HG03103 (cell line): ENCODE data around the gene PPP3CA.

Experiments used
- ATAC-seq: cut with Tn5 transposase; IDR thresholded peaks from one replicate; pipeline ENCODE4 v1.9.1; 2021; ENCODE audit warnings: low read depth; ENCODE audit not compliant: unreplicated experiment

The PPP3CA gene

DNA sequence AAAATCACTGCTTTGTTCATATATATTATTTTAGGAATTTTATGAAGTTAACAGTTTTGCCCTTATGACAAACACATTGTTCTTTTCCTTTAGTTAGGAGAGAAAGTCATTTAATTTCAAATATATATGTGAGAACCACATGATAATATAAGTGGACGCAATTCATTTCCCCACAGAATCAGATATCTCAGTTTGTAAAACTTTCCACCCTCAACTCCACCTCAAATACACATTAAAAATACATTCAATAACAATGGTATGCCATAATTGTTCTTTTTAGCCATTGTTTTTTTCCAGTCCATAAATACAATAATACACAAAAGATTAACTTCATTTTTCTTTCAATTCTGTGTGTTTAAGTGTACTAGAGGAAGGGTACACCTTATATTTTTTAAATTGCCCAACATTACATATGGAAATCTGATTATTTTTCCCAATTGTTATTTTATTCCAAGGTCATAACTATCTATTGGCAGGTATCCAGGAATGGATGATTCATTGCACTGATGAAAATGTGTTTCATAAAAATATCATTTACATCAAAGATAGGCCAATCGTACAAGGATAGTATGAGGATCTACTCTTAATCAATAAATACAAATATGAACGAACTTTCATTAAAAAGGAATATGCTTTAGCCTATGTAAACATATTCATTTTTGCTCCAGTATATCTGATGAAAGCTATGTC lies 125.0 kb downstream of the PPP3CA start:
- no peak for ATAC-seq

DNA sequence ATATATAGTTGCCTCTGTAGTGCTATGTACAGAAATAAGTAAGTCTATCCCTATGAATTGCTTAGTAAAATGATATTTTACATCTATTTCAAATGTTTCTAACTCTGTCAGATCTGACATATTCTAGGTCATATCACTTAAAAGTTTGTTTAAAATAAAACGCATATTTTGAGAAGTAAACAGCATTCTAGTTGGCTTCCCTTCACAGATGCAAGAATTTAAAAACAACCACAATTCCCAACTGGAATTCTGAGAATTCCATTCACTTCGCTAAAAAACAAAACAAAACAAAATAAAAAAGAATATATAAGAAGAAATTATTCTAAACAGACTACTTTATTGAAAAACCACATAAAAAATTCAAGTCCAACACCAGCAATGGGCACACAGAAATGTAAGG lies 126.0 kb downstream of the PPP3CA start:
- ATAC-seq: no peak

GRCh38 chr4:101218894-101219293 lies 128.4 kb downstream of the PPP3CA start:
- ATAC-seq: no peak

GRCh38 chr4:101218346-101218745 lies 129.0 kb downstream of the PPP3CA start:
- ATAC-seq: no peak

GRCh38 chr4:101217353-101218031 lies 129.8 kb downstream of the PPP3CA start:
- ATAC-seq: no peak

DNA sequence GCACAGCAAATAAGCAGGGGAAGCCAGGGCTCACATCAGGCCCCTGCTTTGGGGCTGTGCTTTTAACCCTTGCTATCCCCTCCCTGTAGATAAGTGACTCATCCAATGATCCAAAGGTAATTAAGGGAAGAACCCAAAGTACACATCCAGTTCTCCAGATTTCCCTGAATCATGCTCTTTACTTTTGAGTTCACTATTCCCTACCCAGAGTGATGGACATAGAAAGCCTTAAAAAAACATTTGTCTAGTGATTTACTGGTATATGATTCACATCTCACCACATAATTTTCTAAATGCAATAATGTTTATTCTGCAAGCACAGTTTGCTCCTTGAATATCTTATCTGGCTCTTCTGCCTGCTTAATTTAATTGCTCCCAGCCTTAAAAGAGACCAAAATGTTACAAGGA lies 136.2 kb downstream of the PPP3CA start:
- no peak for ATAC-seq

GRCh38 chr4:101210331-101210730 lies 137.0 kb downstream of the PPP3CA start:
- ATAC-seq: no peak

DNA sequence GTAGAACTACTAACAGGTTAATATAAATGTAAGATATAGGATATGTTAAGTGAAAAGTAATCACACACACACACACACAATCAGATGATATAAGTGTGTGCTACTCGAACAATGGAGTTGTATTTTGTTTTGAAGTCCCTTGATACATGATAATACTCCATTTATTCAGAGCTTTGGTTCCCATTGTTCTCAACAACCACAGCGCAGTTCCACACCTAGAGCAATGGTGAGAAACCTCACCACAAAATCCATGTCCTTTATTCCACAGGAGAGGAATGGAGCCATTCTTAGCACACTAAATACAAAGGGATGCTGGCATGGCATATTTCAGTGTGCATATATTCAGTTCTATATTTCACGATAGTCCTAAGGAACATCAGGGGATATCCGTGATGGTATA lies 139.2 kb downstream of the PPP3CA start:
- no peak for ATAC-seq

- peak; percentile 75 for ATAC-seq
Measured at GRCh38 chr4:101205916-101206315, 141.4 kb downstream of the PPP3CA start.

DNA sequence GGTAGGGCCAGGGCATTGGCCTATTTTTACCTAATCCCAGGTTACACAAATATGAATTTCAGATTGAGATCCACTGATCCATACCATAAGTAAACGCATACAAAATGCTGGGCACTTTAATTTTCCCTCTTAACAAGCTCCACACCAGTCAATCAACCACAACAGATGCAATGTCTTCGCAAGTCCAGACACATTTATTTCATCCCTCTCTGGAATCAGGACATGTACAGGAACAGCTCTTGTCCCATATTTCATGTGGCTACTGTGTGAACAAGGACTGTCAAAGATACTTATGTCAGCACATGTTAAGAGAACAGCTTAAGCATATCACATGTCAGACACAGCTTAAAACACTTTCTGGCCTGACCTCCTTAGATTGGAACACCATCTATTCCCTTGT lies 145.9 kb downstream of the PPP3CA start:
- no peak for ATAC-seq

- ATAC-seq: no peak
Measured at GRCh38 chr4:101200561-101200960, 146.8 kb downstream of the PPP3CA start.

DNA sequence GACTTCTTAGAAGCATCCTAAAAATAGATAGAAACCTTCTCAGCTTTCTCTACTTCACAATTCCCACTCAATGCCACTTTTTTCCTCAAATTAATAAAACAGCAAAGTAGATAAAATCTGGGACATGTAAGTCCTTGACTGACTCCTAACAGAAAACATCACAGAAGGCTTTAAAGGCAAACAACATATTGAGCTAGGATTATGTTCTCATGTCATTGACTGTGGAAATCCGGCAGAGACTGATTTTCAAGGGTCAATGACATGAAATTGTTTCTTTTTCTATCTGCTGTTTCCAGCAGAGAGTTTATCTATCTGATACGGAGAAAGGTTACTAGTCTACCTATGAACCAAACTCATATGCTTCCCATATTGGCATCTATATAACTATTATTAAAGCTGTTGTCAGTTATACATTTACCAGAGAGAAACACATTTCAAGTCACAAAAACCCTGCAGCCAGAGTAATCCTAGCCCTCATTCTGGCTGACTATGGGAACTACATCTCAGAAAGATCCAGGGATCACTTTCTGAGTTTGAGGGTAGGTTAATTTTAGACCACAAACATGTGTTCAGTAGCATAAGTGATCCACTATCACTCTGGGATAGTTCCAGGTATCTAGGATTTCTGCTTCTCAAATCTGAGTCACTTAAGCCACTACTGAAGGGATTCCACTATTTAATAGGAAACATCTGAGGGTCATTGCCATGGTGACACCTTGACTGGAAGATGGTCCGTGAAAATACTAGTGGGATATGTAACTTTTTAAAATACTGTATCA lies 147.6 kb downstream of the PPP3CA start:
- no peak for ATAC-seq

- ATAC-seq: no peak
Measured at GRCh38 chr4:101198682-101199339, 148.5 kb downstream of the PPP3CA start.

DNA sequence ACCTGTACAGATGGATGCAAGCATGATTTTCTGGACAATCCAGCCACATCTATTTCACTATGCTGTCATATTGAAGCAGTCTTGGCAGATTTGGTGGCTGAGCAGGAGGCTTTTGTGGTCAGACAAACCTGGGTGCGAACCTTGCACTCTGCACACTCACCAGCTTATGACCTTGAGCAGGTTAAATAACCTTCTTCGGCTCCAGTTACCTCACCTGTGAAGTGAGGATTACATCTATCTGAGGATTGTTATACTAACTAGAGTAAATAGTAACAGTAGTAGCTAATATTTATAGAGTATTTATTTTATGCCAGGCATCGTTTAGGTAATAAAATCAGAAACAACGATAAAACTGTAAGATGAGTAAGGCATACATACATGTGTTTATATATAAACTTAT lies 150.0 kb downstream of the PPP3CA start:
- ATAC-seq: no peak

DNA sequence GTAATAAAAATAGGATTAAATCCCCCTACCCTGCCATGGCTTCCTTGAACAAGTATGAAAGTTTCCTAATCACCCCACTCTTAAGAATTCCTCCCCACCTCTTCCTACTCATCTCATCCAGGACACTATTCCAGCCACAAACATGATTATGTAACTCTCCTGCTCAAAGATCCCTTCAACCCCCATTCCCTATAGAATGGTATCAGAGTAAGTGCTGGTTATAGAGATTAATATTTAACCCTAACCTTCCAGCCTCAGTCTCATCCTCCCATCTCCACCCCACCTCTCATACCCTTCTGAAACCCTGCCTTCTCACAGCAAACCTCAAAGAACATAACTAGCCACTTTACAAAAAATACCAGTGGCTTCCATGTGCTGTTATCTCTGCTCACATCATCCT lies 155.1 kb downstream of the PPP3CA start:
- no peak for ATAC-seq

DNA sequence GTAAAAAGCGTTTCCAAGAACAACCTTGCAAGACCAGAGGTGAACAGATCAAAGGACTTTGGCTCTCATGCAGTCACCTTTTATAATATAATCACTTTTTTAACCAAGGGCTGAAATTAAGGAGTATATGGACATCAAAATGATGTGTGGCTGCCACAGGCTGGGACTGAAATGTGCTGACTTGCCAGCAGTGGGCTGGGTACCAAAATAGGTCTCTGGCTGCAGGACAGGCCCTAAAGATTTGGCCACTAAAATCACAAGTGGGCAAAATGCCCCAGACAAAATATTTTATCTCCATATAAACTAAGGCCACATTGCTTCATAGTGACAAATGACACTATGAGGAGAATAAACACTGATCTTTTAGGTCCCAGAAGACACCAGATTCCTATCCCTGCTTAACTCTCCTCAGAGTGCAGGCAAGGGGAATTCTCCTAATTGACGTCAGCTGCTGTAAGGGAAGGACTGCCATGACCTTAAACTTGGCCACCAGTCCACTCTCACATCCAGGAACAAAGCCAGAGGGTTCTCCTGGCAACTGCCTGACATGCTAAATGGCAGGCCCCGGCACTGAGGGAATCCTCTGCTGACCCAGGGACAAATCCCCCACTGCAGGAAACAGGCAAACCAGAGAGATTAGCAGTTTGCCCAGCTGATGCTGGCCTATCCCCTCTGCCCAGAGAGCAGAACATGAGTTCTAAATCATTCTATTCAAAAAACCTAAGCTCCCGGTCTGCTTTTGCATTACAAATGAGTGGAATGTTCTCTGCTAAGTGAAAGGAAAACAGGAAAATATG lies 155.8 kb downstream of the PPP3CA start:
- no peak for ATAC-seq

DNA sequence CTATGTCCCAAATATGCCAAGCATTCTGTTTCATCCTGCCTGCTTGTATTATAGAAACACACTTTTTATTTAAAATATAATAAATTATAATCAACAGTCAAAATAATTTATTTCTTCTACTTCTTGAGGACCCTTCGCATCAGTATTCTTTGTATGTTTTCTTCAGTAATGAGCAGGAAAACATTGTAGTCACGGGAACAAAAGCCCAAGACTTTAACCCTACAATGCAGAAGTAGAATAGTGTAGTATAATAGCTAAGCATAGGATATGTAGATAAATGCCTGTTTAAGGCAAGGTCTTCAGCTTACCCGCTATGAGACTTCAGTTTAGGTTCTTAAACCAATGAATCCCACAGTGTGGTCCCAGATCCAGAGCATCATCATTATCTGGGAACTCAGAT lies 156.6 kb downstream of the PPP3CA start:
- no peak for ATAC-seq

DNA sequence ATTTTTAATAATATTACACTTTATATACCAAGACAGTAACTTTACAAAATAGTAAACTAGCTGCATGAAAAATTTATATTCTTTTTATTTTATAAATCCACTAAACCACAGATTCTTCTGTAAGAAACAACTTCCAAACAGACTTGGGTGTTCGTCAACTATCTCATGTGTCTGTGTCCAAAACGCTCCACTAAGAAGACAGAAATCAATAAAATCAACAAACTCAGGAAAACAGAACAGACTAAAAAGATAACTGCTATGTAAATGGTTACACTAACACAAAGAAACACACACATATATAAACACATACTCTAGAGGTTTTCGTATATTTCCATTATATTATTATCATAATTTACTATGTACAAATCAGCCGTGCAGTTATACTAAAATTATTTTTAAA lies 158.4 kb downstream of the PPP3CA start:
- ATAC-seq: no peak

DNA sequence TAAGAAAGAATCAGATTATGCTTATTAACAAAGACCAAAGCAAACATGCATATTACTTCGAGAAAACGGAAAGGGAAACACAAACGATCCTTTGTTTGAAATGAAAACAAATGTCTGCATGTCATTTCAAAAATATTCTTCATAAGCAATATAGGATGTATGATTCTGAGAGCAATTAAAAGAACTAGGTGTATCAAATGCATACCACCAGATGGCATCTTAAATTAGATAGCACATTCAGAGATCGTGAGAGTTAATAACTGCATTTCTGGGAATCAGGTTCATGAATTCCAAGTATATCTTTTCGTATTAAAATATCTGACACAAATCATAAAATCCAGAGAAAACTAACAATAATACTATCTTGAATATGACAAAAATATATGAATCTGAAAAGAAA lies 159.5 kb downstream of the PPP3CA start:
- ATAC-seq: no peak

DNA sequence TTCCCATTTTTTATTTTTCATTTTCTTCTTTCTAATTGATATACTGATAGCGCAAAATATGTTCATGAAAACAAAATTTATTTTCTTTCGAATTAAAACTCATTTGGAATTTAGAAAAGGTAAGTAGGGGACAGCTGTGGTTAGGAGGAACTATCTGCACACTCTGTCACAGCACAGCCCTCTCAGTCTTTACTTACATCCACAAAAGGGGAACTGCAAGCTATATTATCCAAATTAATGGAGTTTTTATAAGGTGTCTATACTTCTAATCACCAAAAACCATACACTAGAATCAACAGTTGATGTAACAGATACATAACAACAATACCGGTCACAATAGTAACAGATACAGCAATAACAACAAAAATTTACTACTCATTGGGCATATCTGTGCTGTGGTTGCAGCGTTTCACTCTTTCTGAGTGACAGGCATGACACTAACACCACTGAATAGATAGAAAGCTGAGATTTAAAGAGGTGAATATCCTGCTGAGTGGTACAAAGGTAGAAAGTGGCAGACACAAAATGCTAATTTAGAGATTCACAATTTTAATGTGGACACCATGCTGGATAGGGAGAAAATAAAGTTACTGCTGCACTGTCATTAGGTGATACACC lies 160.7 kb downstream of the PPP3CA start:
- no peak for ATAC-seq
